Spinal cord (tissue), 10 donors: ENCODE data around the gene MYO18B. TPM values are rescaled to one million over a fixed set of nuclear protein-coding genes. Genes with fewer than 3 reads are reported as not detected.
A peak's percentile ranks its signal among the peaks of the same experiment; 100 is the strongest.

Experiments
- DNase-seq, 6 donors: peaks; one replicate each; pipeline versions ENCODE4 v3.0.0 to v3.0.0-alpha.2; 2013 to 2015; ENCODE audit warnings: low spot score in 6 of 6, low read depth in 4 of 6
- H3K27ac ChIP-seq: one replicate; pipeline ENCODE4 v1.5.1; 2013; ENCODE audit warnings: low read depth, low read length, control low read depth
- H3K27me3 ChIP-seq: one replicate; pipeline ENCODE4 v1.6.1; 2013; ENCODE audit warnings: low read length; ENCODE audit not compliant: control insufficient read depth, insufficient read depth
- H3K36me3 ChIP-seq: one replicate; pipeline ENCODE4 v1.6.1; 2013; ENCODE audit warnings: low read length; ENCODE audit not compliant: control insufficient read depth, insufficient read depth
- H3K4me1 ChIP-seq: one replicate; pipeline ENCODE4 v1.6.1; 2013; ENCODE audit warnings: low read length; ENCODE audit not compliant: control insufficient read depth, insufficient read depth
- H3K4me3 ChIP-seq: one replicate; pipeline ENCODE4 v1.5.1; 2013; ENCODE audit warnings: low read depth, low read length, control low read depth
- H3K9me3 ChIP-seq: one replicate; pipeline ENCODE4 v1.6.1; 2013; ENCODE audit warnings: low read length; ENCODE audit not compliant: control insufficient read depth, insufficient read depth
- WGBS: methylation state at CpG from one replicate; pipeline ENCODE4 v1.1.5; 2013; ENCODE audit warnings: missing lambda C conversion rate; ENCODE audit not compliant: insufficient coverage; 5-methylcytosine and 5-hydroxymethylcytosine counted together
- polyA plus RNA-seq, 2 donors: library from polyadenylated mRNA; unstranded; fragments of 120-200 nt; gene quantifications; one replicate each; pipeline ENCODE4 v1.2.1, GENCODE V29; 2013; ENCODE audit not compliant: insufficient read length in 2 of 2
- total RNA-seq, 2 donors: library from RNA; depleted of rRNA in 1 of 2; stranded (reverse); fragments of 120-200 nt in 1 of 2; fragments of >200 nt in 1 of 2; gene quantifications; one replicate each; pipeline versions ENCODE4 v1.2.3 to v1.2.4, GENCODE V29; 2013 to 2014
- donor health status: healthy.

Gene MYO18B
- total and polyA plus RNA-seq, 4 donors = 0.33 to 0.99 (median 0.74) TPM

- Histone ChIP-seq H3K4me1 (peaks cover 3% of the 10 kb centered on the region), H3K27me3 (no peaks in the 10 kb centered on the region), H3K27ac (no peak overlapping the region), H3K9me3 (no peaks in the 10 kb centered on the region), H3K4me3 (no peak overlapping the region), H3K36me3 (no peaks in the 10 kb centered on the region)
- WGBS = 100% methylated on average over 2 of the region's 2 CpGs
- no peak for DNase-seq
Observed at GRCh38 chr22:25880524-25880923, 138.5 kb downstream of the MYO18B start.

- no peak overlapping the region for H3K4me3 ChIP-seq
- no peaks in the 10 kb centered on the region for H3K27me3 ChIP-seq
- H3K9me3 ChIP-seq = no peaks in the 10 kb centered on the region
- no peaks in the 10 kb centered on the region for H3K36me3 ChIP-seq
- peaks cover 3% of the 10 kb centered on the region for H3K4me1 ChIP-seq
- 53% methylated on average over 2 of the region's 8 CpGs for WGBS
- no peak for DNase-seq
- no peak overlapping the region for H3K27ac ChIP-seq
Observed at GRCh38 chr22:25881210-25881755, 139.3 kb downstream of the MYO18B start.

- Histone ChIP-seq H3K4me3 (no peak overlapping the region), H3K4me1 (no peaks in the 10 kb centered on the region), H3K27me3 (no peaks in the 10 kb centered on the region), H3K9me3 (no peaks in the 10 kb centered on the region), H3K27ac (no peak overlapping the region), H3K36me3 (no peaks in the 10 kb centered on the region)
- no peak for DNase-seq
- WGBS = no CpG with 5 or more reads among the region's 2 CpGs
Observed at GRCh38 chr22:25882360-25882759, 140.4 kb downstream of the MYO18B start.

- no peak overlapping the region for H3K27ac ChIP-seq
- H3K36me3 ChIP-seq = no peaks in the 10 kb centered on the region
- peak in 1 of 6 donors; percentile 60 for DNase-seq
- H3K9me3 ChIP-seq = no peaks in the 10 kb centered on the region
- H3K4me3 ChIP-seq = no peak overlapping the region
- WGBS = 20% methylated on average over 1 of the region's 5 CpGs
- H3K27me3 ChIP-seq = no peaks in the 10 kb centered on the region
- H3K4me1 ChIP-seq = no peaks in the 10 kb centered on the region
Observed at GRCh38 chr22:25883482-25884033, 141.6 kb downstream of the MYO18B start.

- Histone ChIP-seq H3K4me3 (no peak overlapping the region), H3K9me3 (no peaks in the 10 kb centered on the region), H3K27me3 (no peaks in the 10 kb centered on the region), H3K27ac (no peak overlapping the region), H3K36me3 (no peaks in the 10 kb centered on the region), H3K4me1 (no peaks in the 10 kb centered on the region)
- no peak for DNase-seq
- 75% methylated on average over 2 of the region's 4 CpGs for WGBS
Observed at GRCh38 chr22:25884121-25884520, 142.1 kb downstream of the MYO18B start.

GRCh38 chr22:25888399-25889054, 146.5 kb downstream of the MYO18B start:
- H3K27me3 ChIP-seq = no peaks in the 10 kb centered on the region
- WGBS = 80% methylated on average over 2 of the region's 5 CpGs

GRCh38 chr22:25890651-25891050, 148.7 kb downstream of the MYO18B start:
- WGBS = 96% methylated on average over 7 of the region's 10 CpGs
- no peaks in the 10 kb centered on the region for H3K27me3 ChIP-seq
- H3K36me3 ChIP-seq = no peaks in the 10 kb centered on the region
- H3K4me1 ChIP-seq = no peaks in the 10 kb centered on the region
- no peaks in the 10 kb centered on the region for H3K9me3 ChIP-seq
- H3K4me3 ChIP-seq = no peak overlapping the region
- no peak for DNase-seq
- H3K27ac ChIP-seq = no peak overlapping the region

More at GRCh38 chr22:25888399-25889054, 146.5 kb downstream of the MYO18B start:
- no peaks in the 10 kb centered on the region for H3K4me1 ChIP-seq
- no peak overlapping the region for H3K27ac ChIP-seq
- no peaks in the 10 kb centered on the region for H3K36me3 ChIP-seq
- H3K9me3 ChIP-seq = no peaks in the 10 kb centered on the region
- H3K4me3 ChIP-seq = no peak overlapping the region
- DNase-seq = peak in 1 of 6 donors; percentile 76

- Histone ChIP-seq H3K4me1 (no peaks in the 10 kb centered on the region), H3K27ac (no peak overlapping the region), H3K4me3 (no peak overlapping the region), H3K27me3 (no peaks in the 10 kb centered on the region), H3K36me3 (no peaks in the 10 kb centered on the region), H3K9me3 (no peaks in the 10 kb centered on the region)
- peak in 1 of 6 donors; percentile 17 for DNase-seq
- WGBS = 63% methylated on average over 3 of the region's 4 CpGs
Observed at GRCh38 chr22:25892678-25893077, 150.7 kb downstream of the MYO18B start.

- H3K27me3 ChIP-seq = no peaks in the 10 kb centered on the region
- H3K4me1 ChIP-seq = no peaks in the 10 kb centered on the region
- no peak overlapping the region for H3K27ac ChIP-seq
- H3K9me3 ChIP-seq = no peaks in the 10 kb centered on the region
- 56% methylated on average over 2 of the region's 3 CpGs for WGBS
- no peak overlapping the region for H3K4me3 ChIP-seq
- no peak for DNase-seq
- no peaks in the 10 kb centered on the region for H3K36me3 ChIP-seq
Observed at GRCh38 chr22:25895678-25896077, 153.7 kb downstream of the MYO18B start.

- no peaks in the 10 kb centered on the region for H3K4me1 ChIP-seq
- H3K36me3 ChIP-seq = no peaks in the 10 kb centered on the region
- H3K9me3 ChIP-seq = no peaks in the 10 kb centered on the region
- H3K27me3 ChIP-seq = no peaks in the 10 kb centered on the region
- H3K27ac ChIP-seq = no peak overlapping the region
- no peak overlapping the region for H3K4me3 ChIP-seq
- 73% methylated on average over 3 of the region's 4 CpGs for WGBS
- no peak for DNase-seq
Observed at GRCh38 chr22:25896098-25896497, 154.1 kb downstream of the MYO18B start.
